Endothelial cell of umbilical vein (primary cell): ENCODE results near the gene LSM11. TPM values are rescaled to one million over a fixed set of nuclear protein-coding genes. Genes with fewer than 3 reads are reported as not detected.

Experiments
- BruUV-seq: library from RNA; stranded (reverse); fragments of 400-500 nt; replicated peaks from 2 replicates; lab custom pipeline; 2021; lab: Mats Ljungman, UMichigan
- CTCF ChIA-PET: fragments of 300-600, 350-600 bp; sonication (Branson Sonifier 250); formaldehyde crosslinking; loops from one replicate; lab custom pipeline; 2021; ENCODE audit warnings: antibody characterized with exemption, inconsistent platforms; lab: Charles Lee
- POLR2A ChIA-PET: fragments of 300-600, 350-600 bp; sonication (Branson Sonifier 250); formaldehyde crosslinking; loops from one replicate; lab custom pipeline; 2021; ENCODE audit warnings: antibody characterized with exemption, inconsistent platforms; lab: Charles Lee
- DNase-seq: peaks from one replicate; pipeline ENCODE4 v3.0.0-alpha.2; 2011; ENCODE audit warnings: low read depth, low spot score
- FAIRE-seq: peaks from 2 replicates; lab custom pipeline; 2011; peaks lifted over from hg19 to GRCh38; lab: Jason Lieb, UNC
- H2AFZ ChIP-seq: 2 replicates; pipeline ENCODE4 v1.6.0; 2012; ENCODE audit warnings: low read depth, low read length, control low read depth, inconsistent platforms
- H3K27ac ChIP-seq: 2 replicates; pipeline ENCODE4 v1.5.1; 2011; ENCODE audit warnings: low read depth, mild to moderate bottlenecking, control low read depth, low read length, moderate library complexity; ENCODE audit not compliant: insufficient read depth
- H3K27me3 ChIP-seq, 2 experiments: 2 replicates each; pipeline versions ENCODE4 v1.6.0 to v1.6.1; 2011; ENCODE audit warnings: low read length in 2 of 2, mixed read lengths in 1 of 2; ENCODE audit not compliant: control insufficient read depth in 2 of 2, insufficient read depth in 2 of 2
- H3K36me3 ChIP-seq, 2 experiments: 2 replicates in 1 of 2; 3 replicates in 1 of 2; pipeline ENCODE4 v1.5.1; 2011; ENCODE audit warnings: low read length in 2 of 2, mild to moderate bottlenecking in 1 of 2, moderate library complexity in 1 of 2; ENCODE audit not compliant: control insufficient read depth in 2 of 2, insufficient read depth in 2 of 2; ENCODE audit errors: extremely low read depth in 1 of 2
- H3K4me1 ChIP-seq: 3 replicates; pipeline ENCODE4 v1.5.1; 2011; ENCODE audit warnings: mild to moderate bottlenecking, low read length; ENCODE audit not compliant: control insufficient read depth, insufficient read depth; ENCODE audit errors: extremely low read depth
- H3K4me2 ChIP-seq: 2 replicates; pipeline ENCODE4 v1.6.1; 2011; ENCODE audit warnings: low read length, control low read depth, mixed read lengths; ENCODE audit not compliant: insufficient read depth
- H3K4me3 ChIP-seq, 3 experiments: fragments of 200-600 bp in 1 of 3; sonication (generic), shearing (Covaris generic) in 1 of 3; replicated peaks in 1 of 3; 2 replicates each; pipeline ENCODE4 v1.5.1; 2011 to 2016; ENCODE audit warnings: control low read depth in 3 of 3, low read length in 3 of 3, mild to moderate bottlenecking in 2 of 3, inconsistent platforms in 1 of 3, low read depth in 1 of 3, moderate library complexity in 1 of 3; ENCODE audit not compliant: insufficient read depth in 1 of 3
- H3K79me2 ChIP-seq: 2 replicates; pipeline ENCODE4 v1.6.0; 2012; ENCODE audit warnings: low read length, inconsistent platforms; ENCODE audit not compliant: control insufficient read depth, insufficient read depth
- H3K9ac ChIP-seq: replicated peaks from 2 replicates; pipeline ENCODE3; 2011; ENCODE audit warnings: low read length, control low read depth; ENCODE audit not compliant: insufficient read depth; ENCODE audit errors: extremely low read depth
- H3K9me1 ChIP-seq: replicated peaks from 3 replicates; pipeline ENCODE4 v1.6.0; 2011; ENCODE audit warnings: mild to moderate bottlenecking, low read length; ENCODE audit not compliant: control insufficient read depth, insufficient read depth; ENCODE audit errors: extremely low read depth
- H3K9me3 ChIP-seq: replicated peaks from 2 replicates; pipeline ENCODE4 v1.5.1; 2012; ENCODE audit warnings: low read length, inconsistent platforms; ENCODE audit not compliant: control insufficient read depth, insufficient read depth
- H4K20me1 ChIP-seq: replicated peaks from 2 replicates; pipeline ENCODE3; 2011; ENCODE audit warnings: mild to moderate bottlenecking, low read length; ENCODE audit not compliant: control insufficient read depth, insufficient read depth; ENCODE audit errors: extremely low read depth
- EZH2 ChIP-seq: IDR thresholded peaks from 2 replicates; pipeline ENCODE4 v1.6.1; 2012; ENCODE audit warnings: borderline replicate concordance, low read depth, mild to moderate bottlenecking, moderate library complexity, low read length, inconsistent platforms; ENCODE audit not compliant: severe bottlenecking
- FOS ChIP-seq: IDR thresholded peaks from 2 replicates; pipeline ENCODE4 v1.6.1; 2011; ENCODE audit warnings: mild to moderate bottlenecking, low read length, moderate library complexity, borderline replicate concordance; ENCODE audit not compliant: insufficient read depth
- GATA2 ChIP-seq: IDR thresholded peaks from 2 replicates; pipeline ENCODE4 v1.7.0; 2011; ENCODE audit warnings: low read depth, mild to moderate bottlenecking, moderate library complexity, mixed read lengths, low read length; ENCODE audit not compliant: insufficient read length, insufficient read depth
- JUN ChIP-seq: IDR thresholded peaks from 2 replicates; pipeline ENCODE4 v1.6.1; 2011; ENCODE audit warnings: borderline replicate concordance, low read depth; ENCODE audit not compliant: insufficient read length, insufficient read depth
- MYC ChIP-seq: IDR thresholded peaks from one replicate; pipeline ENCODE4 v1.6.1; 2011; ENCODE audit warnings: mild to moderate bottlenecking, low read depth, low read length
- POLR2A ChIP-seq: IDR thresholded peaks from 2 replicates; pipeline ENCODE4 v1.6.1; 2012; ENCODE audit warnings: low read depth, mild to moderate bottlenecking, control low read depth, low read length
- POLR2AphosphoS5 ChIP-seq: IDR thresholded peaks from 2 replicates; pipeline ENCODE4 v1.6.1; 2012; ENCODE audit warnings: low read depth, mild to moderate bottlenecking, control low read depth, low read length, moderate library complexity; ENCODE audit not compliant: insufficient read depth
- dilution Hi-C: fragments of 300-500 bp; cut with MboI; formaldehyde crosslinking; loops from one replicate; pipeline ENCODE4 v1.15.0; 2019; ENCODE audit warnings: low sequenced_read_pairs; ENCODE audit not compliant: extremely low pct_ligation_motif_present
- intact Hi-C: fragments of 100-400 bp; cut with micrococcal nuclease; formaldehyde crosslinking; loops from one replicate; pipeline ENCODE4 v1.10.0; 2022
- polyA plus RNA-seq, 4 experiments: library from polyadenylated mRNA; depleted of rRNA in 3 of 4; stranded (reverse) in 3 of 4; unstranded in 1 of 4; fragments of >200 nt; gene quantifications; 2 replicates each; pipeline versions ENCODE4 v1.2.1 to v1.2.3, GENCODE V29; 2011 to 2012; ENCODE audit warnings: missing spikeins in 1 of 4
- total RNA-seq: library from RNA; stranded (reverse); gene quantifications from 2 replicates; pipeline ENCODE4 v1.2.3, GENCODE V29; 2021
- TF ChIP-seq, protein P1 (sequence below), 2 donors: IDR thresholded peaks; 1 replicate in 1 of 2; 2 replicates in 1 of 2; pipeline ENCODE4 v1.5.1; 2011; ENCODE audit warnings: low read length in 2 of 2, mild to moderate bottlenecking in 2 of 2, moderate library complexity in 2 of 2, control low read depth in 1 of 2, inconsistent platforms in 1 of 2, low read depth in 1 of 2; ENCODE audit not compliant: insufficient read depth in 1 of 2; ENCODE audit errors: extremely low read depth in 1 of 2
- TF ChIP-seq, protein P2 (sequence below): IDR thresholded peaks from 2 replicates; pipeline ENCODE4 v1.6.1; 2011; ENCODE audit not compliant: insufficient read depth, insufficient read length

The LSM11 gene
- total and polyA plus RNA-seq, 2 donors (not counting 3 experiments of a cell fraction or from before 2014, with no cell fraction given): 3.5 to 7.3 TPM

DNA sequence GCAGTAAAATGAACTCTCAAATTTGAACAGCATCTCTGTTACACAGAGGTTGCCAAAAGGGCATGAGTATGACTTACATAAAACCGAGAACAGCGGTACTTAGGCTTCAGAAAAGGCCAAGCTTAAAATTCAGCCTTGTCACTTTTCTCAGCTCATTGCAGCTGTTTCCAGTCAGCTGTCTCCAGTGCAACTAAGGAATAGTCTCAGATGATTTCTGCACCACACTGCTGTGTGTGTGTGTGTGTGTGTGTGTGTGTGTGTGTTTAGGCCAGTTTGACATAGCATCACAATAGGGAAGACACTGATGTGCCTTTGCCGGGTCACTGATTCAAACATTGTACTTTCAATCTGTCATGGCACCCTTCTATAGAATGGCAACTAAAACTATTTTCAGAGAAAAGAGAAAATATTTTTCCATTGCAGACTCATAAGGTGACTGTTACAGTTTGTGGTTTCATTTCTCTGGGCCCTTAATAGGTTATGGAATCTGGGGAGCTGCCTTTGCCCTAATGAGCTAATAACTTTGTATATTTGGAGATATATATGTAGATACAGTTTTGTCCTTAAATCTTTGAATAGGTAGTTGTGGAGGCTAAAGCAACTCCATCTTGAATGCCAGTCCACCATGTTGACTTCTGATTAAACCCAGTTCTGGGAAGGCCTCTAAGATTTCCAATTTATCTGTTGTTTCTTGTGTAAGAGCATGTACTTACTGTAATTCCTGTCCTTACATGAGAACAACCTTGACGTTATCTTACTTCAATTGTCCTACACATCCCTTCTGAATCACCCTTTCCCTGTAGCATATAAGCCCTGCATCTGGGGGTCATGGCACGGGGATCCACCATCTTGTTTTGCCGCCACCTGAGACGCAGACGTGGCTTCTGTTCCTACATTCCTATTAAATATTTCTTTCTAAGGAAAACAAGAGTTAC lies 4.5 kb downstream of the LSM11 start:
- Histone ChIP-seq H4K20me1 (no peaks in the 10 kb centered on the region), H3K9me3 (no peaks in the 10 kb centered on the region), H3K4me1 (peaks cover 21% of the 10 kb centered on the region), H3K9ac (no peak overlapping the region), H2AFZ (no peak overlapping the region), H3K9me1 (no peaks in the 10 kb centered on the region), H3K4me2 (no peak overlapping the region), H3K36me3 (peaks cover 0 to 5% of the 10 kb centered on the region in 2 experiments), H3K4me3 (no peak overlapping the region), H3K27ac (no peak overlapping the region), H3K79me2 (peaks cover 18% of the 10 kb centered on the region), H3K27me3 (no peaks in the 10 kb centered on the region)
- intact Hi-C loops: no loop called here
- TF ChIP-seq FOS: no peak
- no peak for TF ChIP-seq POLR2AphosphoS5
- TF ChIP-seq MYC: no peak
- POLR2A ChIA-PET: interaction anchor here (0.6 kb wide), 1 partner anchor 620 kb away, joined by 10 read pairs; no protein-coding TSS in a partner anchor
- CTCF ChIA-PET: interaction anchor here (0.6 to 1.5 kb wide), 8 partner anchors 9 to 1359 kb away, joined by 3 to 4 read pairs (median 3); partner anchors contain the start of gene THG1L
- FAIRE-seq: no peak
- dilution Hi-C loops: no loop called here
- BruUV-seq: no TSS peak
- DNase-seq: no peak

- CTCF ChIA-PET: interaction anchor here (0.6 to 1.0 kb wide), 6 partner anchors 10 to 406 kb away, joined by 3 to 4 read pairs (median 3); partner anchors contain the start of gene THG1L
- no peak for TF ChIP-seq JUN
- no peak for TF ChIP-seq FOS
- TF ChIP-seq POLR2AphosphoS5: no peak
- TF ChIP-seq GATA2: no peak
- no peak for TF ChIP-seq MYC
- no peak for TF ChIP-seq POLR2A
- TF ChIP-seq, protein P1, sequence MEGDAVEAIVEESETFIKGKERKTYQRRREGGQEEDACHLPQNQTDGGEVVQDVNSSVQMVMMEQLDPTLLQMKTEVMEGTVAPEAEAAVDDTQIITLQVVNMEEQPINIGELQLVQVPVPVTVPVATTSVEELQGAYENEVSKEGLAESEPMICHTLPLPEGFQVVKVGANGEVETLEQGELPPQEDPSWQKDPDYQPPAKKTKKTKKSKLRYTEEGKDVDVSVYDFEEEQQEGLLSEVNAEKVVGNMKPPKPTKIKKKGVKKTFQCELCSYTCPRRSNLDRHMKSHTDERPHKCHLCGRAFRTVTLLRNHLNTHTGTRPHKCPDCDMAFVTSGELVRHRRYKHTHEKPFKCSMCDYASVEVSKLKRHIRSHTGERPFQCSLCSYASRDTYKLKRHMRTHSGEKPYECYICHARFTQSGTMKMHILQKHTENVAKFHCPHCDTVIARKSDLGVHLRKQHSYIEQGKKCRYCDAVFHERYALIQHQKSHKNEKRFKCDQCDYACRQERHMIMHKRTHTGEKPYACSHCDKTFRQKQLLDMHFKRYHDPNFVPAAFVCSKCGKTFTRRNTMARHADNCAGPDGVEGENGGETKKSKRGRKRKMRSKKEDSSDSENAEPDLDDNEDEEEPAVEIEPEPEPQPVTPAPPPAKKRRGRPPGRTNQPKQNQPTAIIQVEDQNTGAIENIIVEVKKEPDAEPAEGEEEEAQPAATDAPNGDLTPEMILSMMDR (IDR thresholded peaks at IDR 0.05; ENCODE audit: extremely low read depth in 1 of 2, insufficient read depth in 1 of 2, low read depth in 1 of 2, low read length in 2 of 2): no peak
- TF ChIP-seq, protein P2, sequence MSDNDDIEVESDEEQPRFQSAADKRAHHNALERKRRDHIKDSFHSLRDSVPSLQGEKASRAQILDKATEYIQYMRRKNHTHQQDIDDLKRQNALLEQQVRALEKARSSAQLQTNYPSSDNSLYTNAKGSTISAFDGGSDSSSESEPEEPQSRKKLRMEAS: no peak
- no peak for TF ChIP-seq EZH2
- no peak for FAIRE-seq
- no peak for DNase-seq
- Histone ChIP-seq H3K9me3 (no peaks in the 10 kb centered on the region), H2AFZ (no peak overlapping the region), H3K9ac (no peak overlapping the region), H3K27me3 (no peaks in the 10 kb centered on the region), H3K27ac (no peak overlapping the region), H3K36me3 (peaks cover 0 to 6% of the 10 kb centered on the region in 2 experiments), H3K9me1 (no peaks in the 10 kb centered on the region), H3K79me2 (peaks cover 18% of the 10 kb centered on the region), H4K20me1 (no peaks in the 10 kb centered on the region), H3K4me1 (peaks cover 18% of the 10 kb centered on the region), H3K4me3 (no peak overlapping the region), H3K4me2 (no peak overlapping the region)
- dilution Hi-C loops (no loop called here), intact Hi-C loops (no loop called here)
- POLR2A ChIA-PET: interaction anchor here (0.6 kb wide), 1 partner anchor 621 kb away, joined by 10 read pairs; no protein-coding TSS in a partner anchor
- no TSS peak for BruUV-seq
Measured at GRCh38 chr5:157748760-157749461, 5.4 kb downstream of the LSM11 start.
